ENCODE results near the gene CDH4. TPM values are rescaled to one million over a fixed set of nuclear protein-coding genes. Genes with fewer than 3 reads are reported as not detected.

The CDH4 gene
- total and polyA plus RNA-seq, 2 of the 13 experiments (the other 11 are each of a cell fraction or from before 2014, with no cell fraction given) = not detected

DNA sequence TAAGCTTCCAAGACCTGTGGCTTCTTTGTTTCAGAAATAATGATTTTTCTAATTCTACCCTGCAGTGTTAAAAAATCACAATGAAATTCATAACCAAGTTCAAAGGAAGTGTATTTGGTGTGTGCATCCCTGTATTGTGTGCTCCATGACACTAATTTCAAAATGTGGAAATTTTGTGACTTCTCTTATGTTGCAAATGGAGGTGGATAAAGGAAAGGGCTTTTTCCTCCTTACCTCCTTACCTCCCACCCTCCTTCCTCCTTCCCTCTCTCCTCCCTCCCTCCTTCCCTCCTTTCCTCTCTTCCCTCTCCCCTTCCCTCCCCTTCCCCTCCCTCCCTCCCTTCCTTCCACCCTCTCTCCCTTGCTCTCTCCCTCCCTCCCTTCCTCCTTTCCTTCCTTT lies 10.5 kb downstream of the CDH4 start:
- Histone ChIP-seq H3K9me3 (ENCODE audit: low read length) (no peaks in the 10 kb centered on the region), H2AFZ (ENCODE audit: low read length) (no peak overlapping the region), H3K4me2 (ENCODE audit: low read depth, low read length) (no peak overlapping the region), H3K9ac (ENCODE audit: insufficient read depth, low read depth, low read length) (no peak overlapping the region), H3K27ac (ENCODE audit: extremely low read length, insufficient read depth, low read length) (no peak overlapping the region), H3K4me1 (ENCODE audit: insufficient read depth, low read length) (no peaks in the 10 kb centered on the region), H3K4me3 (replicated peaks in 1 of 3; ENCODE audit: insufficient read depth in 1 of 3, low read depth in 2 of 3, low read length in 3 of 3) (no peak overlapping the region), H3K27me3 (ENCODE audit: control insufficient read depth in 1 of 2, insufficient read depth in 2 of 2, low read length in 2 of 2) (peaks cover 9 to 45% of the 10 kb centered on the region in 2 experiments; a peak in 4 of 5 replicates), H3K79me2 (ENCODE audit: insufficient read depth, low read length) (no peaks in the 10 kb centered on the region), H4K20me1 (ENCODE audit: insufficient read depth, low read length) (no peaks in the 10 kb centered on the region), H3K36me3 (replicated peaks in 1 of 2; ENCODE audit: control insufficient read depth in 1 of 2, insufficient read depth in 2 of 2, low read length in 2 of 2) (no peaks in the 10 kb centered on the region)
- TF ChIP-seq NFIC (IDR thresholded peaks at IDR 0.05; ENCODE audit: low read length) (no peak), PCBP2 (optimal IDR thresholded peaks at IDR 0.05; ENCODE audit: low read depth, low read length, poor library complexity, severe bottlenecking) (peak; percentile 97), HMG20B (CRISPR knock-in tag; conservative IDR thresholded peaks at IDR 0.05) (no peak), WIZ (CRISPR knock-in tag; IDR thresholded peaks at IDR 0.05) (no peak)
- ChIA-PET POLR2A (no interaction called here), CTCF (ENCODE audit: low intra/inter-chr PET ratio, low total read pairs) (interaction anchor here (1.1 to 1.8 kb wide), 2 partner anchors 410 to 1051 kb away, joined by 3 to 7 read pairs; no protein-coding TSS in a partner anchor)
- intact Hi-C loops (cut with micrococcal nuclease; ENCODE audit: unreplicated experiment) = no loop called here
- no peak for DNase-seq (ENCODE audit: low spot score)
- no peak for FAIRE-seq
- no TSS peak for BruUV-seq (replicated peaks)
- in situ Hi-C loops (cut with HindIII; ENCODE audit: extremely low pct_ligation_motif_present, low pct_unique_long_range_greater_than_20kb) = loop anchor here (10.0 kb wide), 1 partner anchor 1048 kb away; no protein-coding TSS in a partner anchor
- ATAC-seq = no peak

DNA sequence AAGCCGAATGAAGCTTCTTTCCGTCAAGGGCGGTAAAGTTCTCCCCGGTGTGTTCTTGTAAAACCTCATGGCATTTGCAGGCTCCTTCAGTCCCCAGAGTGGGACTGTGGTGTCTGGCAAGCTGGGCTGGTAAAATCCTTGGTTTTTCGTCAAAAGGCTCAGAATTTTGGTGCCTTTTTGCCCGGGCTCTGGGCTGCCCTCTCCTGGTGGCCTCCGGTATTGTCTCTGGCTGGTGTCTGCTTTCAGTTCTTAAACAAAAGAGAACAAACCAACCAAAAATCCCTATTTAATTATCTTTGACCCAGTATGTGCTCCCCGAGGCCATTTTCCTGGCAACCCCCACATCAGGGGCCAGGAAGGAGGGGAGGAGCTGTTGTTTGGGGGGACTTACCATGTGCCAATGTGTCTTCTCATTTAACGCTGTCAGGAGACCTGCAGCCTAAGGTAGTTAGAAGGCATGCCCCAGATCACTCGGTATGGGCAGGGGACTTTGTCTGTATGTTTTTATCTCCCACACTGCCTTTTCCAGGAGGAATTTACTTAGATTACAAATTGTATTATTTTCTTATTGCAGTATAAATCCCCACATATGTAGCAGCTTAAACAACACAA lies 11.1 kb downstream of the CDH4 start:
- Histone ChIP-seq H3K9me3 (ENCODE audit: low read length) (no peaks in the 10 kb centered on the region), H3K4me1 (ENCODE audit: insufficient read depth, low read length) (no peaks in the 10 kb centered on the region), H3K9ac (ENCODE audit: insufficient read depth, low read depth, low read length) (no peak overlapping the region), H3K4me2 (ENCODE audit: low read depth, low read length) (no peak overlapping the region), H4K20me1 (ENCODE audit: insufficient read depth, low read length) (no peaks in the 10 kb centered on the region), H3K27me3 (ENCODE audit: control insufficient read depth in 1 of 2, insufficient read depth in 2 of 2, low read length in 2 of 2) (peaks cover 12 to 51% of the 10 kb centered on the region in 2 experiments; a peak in 4 of 5 replicates), H3K36me3 (replicated peaks in 1 of 2; ENCODE audit: control insufficient read depth in 1 of 2, insufficient read depth in 2 of 2, low read length in 2 of 2) (no peaks in the 10 kb centered on the region), H2AFZ (ENCODE audit: low read length) (no peak overlapping the region), H3K79me2 (ENCODE audit: insufficient read depth, low read length) (no peaks in the 10 kb centered on the region), H3K4me3 (replicated peaks in 1 of 3; ENCODE audit: insufficient read depth in 1 of 3, low read depth in 2 of 3, low read length in 3 of 3) (no peak overlapping the region), H3K27ac (ENCODE audit: extremely low read length, insufficient read depth, low read length) (no peak overlapping the region)
- 36% methylated on average over 10 of the region's 10 CpGs for WGBS (ENCODE audit: low lambda C conversion rate)
- intact Hi-C loops (cut with micrococcal nuclease; ENCODE audit: unreplicated experiment) = no loop called here
- FAIRE-seq (peak; percentile 84), DNase-seq (ENCODE audit: low spot score) (no peak), ATAC-seq (peak; percentile 26; the same call in 2 of the 3 replicates)
- ChIA-PET CTCF (ENCODE audit: low intra/inter-chr PET ratio, low total read pairs) (interaction anchor here (1.1 to 1.8 kb wide), 2 partner anchors 411 to 1052 kb away, joined by 3 to 7 read pairs; no protein-coding TSS in a partner anchor), POLR2A (no interaction called here)
- TF ChIP-seq NBN (conservative IDR thresholded peaks at IDR 0.05) (no peak), ZBTB21 (CRISPR knock-in tag; IDR thresholded peaks at IDR 0.05) (no peak), SMC3 (IDR thresholded peaks at IDR 0.05; ENCODE audit: low read length) (peak; percentile 66; the same call in 1 of the 2 replicates), XRCC5 (optimal IDR thresholded peaks at IDR 0.05; ENCODE audit: low read length) (peak; percentile 84), ZNF484 (CRISPR knock-in tag; IDR thresholded peaks at IDR 0.05; ENCODE audit: borderline replicate concordance, low read depth) (no peak), STAG1 (CRISPR knock-in tag; IDR thresholded peaks at IDR 0.05) (peak; percentile 32; the same call in 1 of the 2 replicates)
- TF ChIP-seq, protein P1, sequence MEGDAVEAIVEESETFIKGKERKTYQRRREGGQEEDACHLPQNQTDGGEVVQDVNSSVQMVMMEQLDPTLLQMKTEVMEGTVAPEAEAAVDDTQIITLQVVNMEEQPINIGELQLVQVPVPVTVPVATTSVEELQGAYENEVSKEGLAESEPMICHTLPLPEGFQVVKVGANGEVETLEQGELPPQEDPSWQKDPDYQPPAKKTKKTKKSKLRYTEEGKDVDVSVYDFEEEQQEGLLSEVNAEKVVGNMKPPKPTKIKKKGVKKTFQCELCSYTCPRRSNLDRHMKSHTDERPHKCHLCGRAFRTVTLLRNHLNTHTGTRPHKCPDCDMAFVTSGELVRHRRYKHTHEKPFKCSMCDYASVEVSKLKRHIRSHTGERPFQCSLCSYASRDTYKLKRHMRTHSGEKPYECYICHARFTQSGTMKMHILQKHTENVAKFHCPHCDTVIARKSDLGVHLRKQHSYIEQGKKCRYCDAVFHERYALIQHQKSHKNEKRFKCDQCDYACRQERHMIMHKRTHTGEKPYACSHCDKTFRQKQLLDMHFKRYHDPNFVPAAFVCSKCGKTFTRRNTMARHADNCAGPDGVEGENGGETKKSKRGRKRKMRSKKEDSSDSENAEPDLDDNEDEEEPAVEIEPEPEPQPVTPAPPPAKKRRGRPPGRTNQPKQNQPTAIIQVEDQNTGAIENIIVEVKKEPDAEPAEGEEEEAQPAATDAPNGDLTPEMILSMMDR (CRISPR knock-in tag; IDR thresholded peaks at IDR 0.05) = peak; percentile 64
- TF ChIP-seq, protein P2, sequence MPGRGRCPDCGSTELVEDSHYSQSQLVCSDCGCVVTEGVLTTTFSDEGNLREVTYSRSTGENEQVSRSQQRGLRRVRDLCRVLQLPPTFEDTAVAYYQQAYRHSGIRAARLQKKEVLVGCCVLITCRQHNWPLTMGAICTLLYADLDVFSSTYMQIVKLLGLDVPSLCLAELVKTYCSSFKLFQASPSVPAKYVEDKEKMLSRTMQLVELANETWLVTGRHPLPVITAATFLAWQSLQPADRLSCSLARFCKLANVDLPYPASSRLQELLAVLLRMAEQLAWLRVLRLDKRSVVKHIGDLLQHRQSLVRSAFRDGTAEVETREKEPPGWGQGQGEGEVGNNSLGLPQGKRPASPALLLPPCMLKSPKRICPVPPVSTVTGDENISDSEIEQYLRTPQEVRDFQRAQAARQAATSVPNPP (CRISPR knock-in tag; IDR thresholded peaks at IDR 0.05) = no peak
- TF ChIP-seq, protein P3, sequence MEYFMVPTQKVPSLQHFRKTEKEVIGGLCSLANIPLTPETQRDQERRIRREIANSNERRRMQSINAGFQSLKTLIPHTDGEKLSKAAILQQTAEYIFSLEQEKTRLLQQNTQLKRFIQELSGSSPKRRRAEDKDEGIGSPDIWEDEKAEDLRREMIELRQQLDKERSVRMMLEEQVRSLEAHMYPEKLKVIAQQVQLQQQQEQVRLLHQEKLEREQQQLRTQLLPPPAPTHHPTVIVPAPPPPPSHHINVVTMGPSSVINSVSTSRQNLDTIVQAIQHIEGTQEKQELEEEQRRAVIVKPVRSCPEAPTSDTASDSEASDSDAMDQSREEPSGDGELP (IDR thresholded peaks at IDR 0.05; ENCODE audit: borderline replicate concordance, low read depth) = no peak
- in situ Hi-C loops (cut with HindIII; ENCODE audit: extremely low pct_ligation_motif_present, low pct_unique_long_range_greater_than_20kb) = loop anchor here (10.0 kb wide), 1 partner anchor 1048 kb away; no protein-coding TSS in a partner anchor
- no TSS peak for BruUV-seq (replicated peaks)

Measured in HepG2 (cell line).